Gastroesophageal sphincter (tissue), 4 donors: ENCODE data around the gene ELMO1. TPM values are rescaled to one million over a fixed set of nuclear protein-coding genes. Genes with fewer than 3 reads are reported as not detected.

Experiments
- ATAC-seq: fragments of 150-250 bp; one replicate; pipeline ENCODE4 v1.9.1; 2016; ENCODE audit warnings: mild to moderate bottlenecking, moderate library complexity
- H3K27ac ChIP-seq, 4 donors: fragments of 200-600 bp; sonication (generic) in 3 of 4; 1 replicate in 3 of 4; 2 replicates in 1 of 4; pipeline ENCODE4 v1.5.1; 2016 to 2019
- H3K27me3 ChIP-seq: fragments of 200-600 bp; sonication (generic); one replicate; pipeline ENCODE4 v1.5.1; 2019
- H3K36me3 ChIP-seq, 2 donors: fragments of 200-600 bp; sonication (generic); one replicate each; pipeline ENCODE4 v1.5.1; 2019; ENCODE audit warnings: control low read depth in 1 of 2
- H3K4me1 ChIP-seq, 3 donors: fragments of 200-600 bp; sonication (generic); 1 replicate in 2 of 3; 2 replicates in 1 of 3; pipeline ENCODE4 v1.5.1; 2016 to 2019; ENCODE audit warnings: control low read depth in 2 of 3
- H3K4me3 ChIP-seq, 2 donors: fragments of 200-600 bp; sonication (generic); one replicate each; pipeline ENCODE4 v1.5.1; 2019; ENCODE audit warnings: mild to moderate bottlenecking in 1 of 2, moderate library complexity in 1 of 2
- H3K9me3 ChIP-seq, 3 donors: fragments of 200-600 bp; sonication (generic); one replicate each; pipeline ENCODE4 v1.5.1; 2017 to 2019; ENCODE audit warnings: control low read depth in 2 of 3
- EP300 ChIP-seq: sonication (generic); formaldehyde crosslinking; IDR thresholded peaks from one replicate; pipeline ENCODE4 v1.6.1; 2017; ENCODE audit warnings: antibody characterized with exemption, mild to moderate bottlenecking
- POLR2A ChIP-seq, 2 donors: fragments of 450-650 bp; IDR thresholded peaks; one replicate each; pipeline ENCODE4 v1.6.1; 2017; ENCODE audit warnings: antibody characterized with exemption in 2 of 2, mild to moderate bottlenecking in 2 of 2, moderate library complexity in 1 of 2
- POLR2AphosphoS5 ChIP-seq: sonication (generic); formaldehyde crosslinking; IDR thresholded peaks from one replicate; pipeline ENCODE4 v1.6.1; 2017; ENCODE audit warnings: antibody characterized with exemption
- WGBS, 2 donors: methylation state at CpG; one replicate each; pipeline ENCODE4 v1.1.5; 2018; ENCODE audit warnings: low coverage in 1 of 2; 5-methylcytosine and 5-hydroxymethylcytosine counted together
- total RNA-seq, 4 donors: library from RNA; depleted of rRNA; stranded (reverse); fragments of >200 nt; gene quantifications; one replicate each; pipeline ENCODE4 v1.1.0, GENCODE V29; 2016
- TF ChIP-seq, protein P1 (sequence below), 4 experiments: fragments of 200-600 bp in 2 of 4; fragments of 450-650 bp in 2 of 4; sonication (generic) in 1 of 4; IDR thresholded peaks; one replicate each; pipeline ENCODE4 v1.5.1; 2017 to 2019; ENCODE audit warnings: antibody characterized with exemption in 4 of 4, mild to moderate bottlenecking in 2 of 4, moderate library complexity in 2 of 4

ELMO1 gene
- total RNA-seq, 4 donors from 2014 or later = 22.1 to 54.0 (median 42.7) TPM

DNA sequence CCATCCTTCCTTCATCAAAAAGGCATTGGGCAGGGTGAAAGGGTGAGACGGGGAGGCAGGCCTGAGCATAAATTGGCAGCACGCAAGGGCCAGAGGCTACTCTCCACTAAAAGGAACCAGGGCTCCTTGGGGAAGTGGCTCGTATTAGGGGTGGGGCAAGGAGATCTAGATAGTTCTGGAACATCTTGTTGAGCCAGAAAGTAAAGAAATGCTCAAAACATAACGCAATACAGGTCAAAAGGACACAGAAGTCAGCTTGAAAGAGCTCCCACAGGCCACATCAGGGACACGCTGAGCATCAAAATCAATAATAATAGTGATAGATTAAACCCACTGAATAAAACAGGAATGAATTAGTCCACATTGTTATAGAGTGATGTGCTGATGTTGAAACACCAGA is 203.1 kb downstream of the ELMO1 start:
- H3K27me3 ChIP-seq = no peaks in the 10 kb centered on the region
- H3K4me3 ChIP-seq = no peak overlapping the region
- ATAC-seq = peak; percentile 51
- no peak overlapping the region for H3K27ac ChIP-seq
- no peaks in the 10 kb centered on the region for H3K9me3 ChIP-seq
- no peaks in the 10 kb centered on the region for H3K36me3 ChIP-seq
- TF ChIP-seq POLR2A (IDR thresholded peaks at IDR 0.05) = no peak
- TF ChIP-seq POLR2AphosphoS5 = no peak
- TF ChIP-seq, protein P1, sequence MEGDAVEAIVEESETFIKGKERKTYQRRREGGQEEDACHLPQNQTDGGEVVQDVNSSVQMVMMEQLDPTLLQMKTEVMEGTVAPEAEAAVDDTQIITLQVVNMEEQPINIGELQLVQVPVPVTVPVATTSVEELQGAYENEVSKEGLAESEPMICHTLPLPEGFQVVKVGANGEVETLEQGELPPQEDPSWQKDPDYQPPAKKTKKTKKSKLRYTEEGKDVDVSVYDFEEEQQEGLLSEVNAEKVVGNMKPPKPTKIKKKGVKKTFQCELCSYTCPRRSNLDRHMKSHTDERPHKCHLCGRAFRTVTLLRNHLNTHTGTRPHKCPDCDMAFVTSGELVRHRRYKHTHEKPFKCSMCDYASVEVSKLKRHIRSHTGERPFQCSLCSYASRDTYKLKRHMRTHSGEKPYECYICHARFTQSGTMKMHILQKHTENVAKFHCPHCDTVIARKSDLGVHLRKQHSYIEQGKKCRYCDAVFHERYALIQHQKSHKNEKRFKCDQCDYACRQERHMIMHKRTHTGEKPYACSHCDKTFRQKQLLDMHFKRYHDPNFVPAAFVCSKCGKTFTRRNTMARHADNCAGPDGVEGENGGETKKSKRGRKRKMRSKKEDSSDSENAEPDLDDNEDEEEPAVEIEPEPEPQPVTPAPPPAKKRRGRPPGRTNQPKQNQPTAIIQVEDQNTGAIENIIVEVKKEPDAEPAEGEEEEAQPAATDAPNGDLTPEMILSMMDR (IDR thresholded peaks at IDR 0.05) = no peak
- no peak for TF ChIP-seq EP300
- peaks cover 0 to 6% (median 6%) of the 10 kb centered on the region in 3 donors for H3K4me1 ChIP-seq
- WGBS, 2 donors = 92% methylated on average over 5 of the region's 5 CpGs; no CpG with 5 or more reads in 1 of the 2 donors

DNA sequence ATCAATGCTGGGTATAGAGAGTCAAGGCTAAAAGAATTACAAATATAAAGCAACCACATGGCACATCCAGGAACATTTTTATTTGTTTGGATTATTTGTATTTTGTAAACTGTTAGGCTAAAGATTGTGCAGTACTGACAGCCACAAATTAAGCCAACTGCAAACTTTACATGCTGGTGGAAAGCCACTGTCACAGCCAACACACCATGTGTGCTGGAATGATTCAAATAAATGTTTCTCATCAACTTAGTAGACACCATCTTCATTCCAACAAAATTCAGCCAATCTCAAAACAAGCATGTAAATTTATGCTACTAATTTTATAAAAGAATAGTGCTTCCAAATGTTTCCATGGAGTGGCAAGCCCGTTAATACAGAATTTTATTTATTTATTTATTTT is 211.8 kb downstream of the ELMO1 start:
- Histone ChIP-seq H3K27me3 (no peaks in the 10 kb centered on the region), H3K4me1 (no peaks in the 10 kb centered on the region), H3K27ac (no peak overlapping the region), H3K9me3 (no peaks in the 10 kb centered on the region), H3K36me3 (no peaks in the 10 kb centered on the region), H3K4me3 (no peak overlapping the region)
- TF ChIP-seq POLR2A (IDR thresholded peaks at IDR 0.05) (no peak), EP300 (no peak)
- whole genome bisulfite sequencing, 2 donors = 75 to 100% methylated on average over 1 of the region's 1 CpG
- ATAC-seq = no peak

DNA sequence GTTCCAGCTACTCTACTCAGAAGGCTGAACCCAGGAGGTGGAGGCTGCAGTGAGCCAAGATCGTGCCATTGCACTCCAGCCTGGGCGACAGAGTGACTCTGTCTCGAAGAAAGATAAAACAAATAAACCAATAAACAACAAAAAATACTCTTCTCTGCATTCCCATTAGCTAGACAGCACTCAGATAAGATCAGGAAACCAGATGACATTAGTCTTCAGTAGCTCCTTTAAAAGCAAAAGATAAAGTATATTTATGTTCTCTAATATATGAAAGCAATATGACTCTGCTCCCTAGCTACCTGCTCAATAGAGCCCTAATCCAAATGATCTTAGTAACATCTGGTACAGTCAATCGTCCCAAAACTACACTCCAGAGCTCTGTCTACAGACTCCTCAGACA is 212.9 kb downstream of the ELMO1 start:
- 56 to 64% methylated on average over 4 of the region's 4 CpGs for WGBS, 2 donors
- no peak overlapping the region for H3K4me3 ChIP-seq
- no peaks in the 10 kb centered on the region for H3K9me3 ChIP-seq
- no peaks in the 10 kb centered on the region for H3K27me3 ChIP-seq
- H3K36me3 ChIP-seq = no peaks in the 10 kb centered on the region
- H3K27ac ChIP-seq = no peak overlapping the region
- TF ChIP-seq, protein P1 (IDR thresholded peaks at IDR 0.05) = no peak
- TF ChIP-seq POLR2A (IDR thresholded peaks at IDR 0.05) (no peak), POLR2AphosphoS5 (no peak), EP300 (no peak)
- peaks cover 0 to 4% (median 0%) of the 10 kb centered on the region in 3 donors for H3K4me1 ChIP-seq
- ATAC-seq = no peak

DNA sequence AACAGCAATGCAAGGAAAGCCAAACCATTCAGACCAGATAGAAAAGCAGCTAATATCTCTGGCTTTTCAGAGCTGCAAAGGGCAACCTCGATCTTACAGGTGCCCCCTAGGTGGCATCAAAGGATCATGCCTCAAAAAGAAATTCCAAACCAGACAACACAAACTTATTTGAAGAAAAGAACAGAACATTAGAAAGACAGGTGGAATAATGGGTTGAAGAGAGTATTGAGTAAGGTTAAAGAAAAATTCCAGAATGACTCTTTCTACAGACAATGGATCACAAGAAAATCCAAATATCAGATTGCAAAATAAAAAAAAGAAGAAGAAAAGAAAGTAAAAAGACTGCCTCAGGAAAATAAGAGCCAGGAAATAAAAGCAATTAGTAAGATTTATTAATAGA is 213.7 kb downstream of the ELMO1 start:
- no peak for TF ChIP-seq EP300
- TF ChIP-seq, protein P1 (IDR thresholded peaks at IDR 0.05) = peak in 3 of 4 experiments; percentile 23 to 57 (median 50)
- H3K27me3 ChIP-seq = no peaks in the 10 kb centered on the region
- no peak overlapping the region for H3K4me3 ChIP-seq
- no peaks in the 10 kb centered on the region for H3K36me3 ChIP-seq
- no peaks in the 10 kb centered on the region for H3K9me3 ChIP-seq
- ATAC-seq = no peak
- no peak overlapping the region for H3K27ac ChIP-seq
- peaks cover 0 to 9% (median 0%) of the 10 kb centered on the region in 3 donors for H3K4me1 ChIP-seq
- WGBS, 2 donors = 0 to 11% methylated on average over 1 of the region's 1 CpG

DNA sequence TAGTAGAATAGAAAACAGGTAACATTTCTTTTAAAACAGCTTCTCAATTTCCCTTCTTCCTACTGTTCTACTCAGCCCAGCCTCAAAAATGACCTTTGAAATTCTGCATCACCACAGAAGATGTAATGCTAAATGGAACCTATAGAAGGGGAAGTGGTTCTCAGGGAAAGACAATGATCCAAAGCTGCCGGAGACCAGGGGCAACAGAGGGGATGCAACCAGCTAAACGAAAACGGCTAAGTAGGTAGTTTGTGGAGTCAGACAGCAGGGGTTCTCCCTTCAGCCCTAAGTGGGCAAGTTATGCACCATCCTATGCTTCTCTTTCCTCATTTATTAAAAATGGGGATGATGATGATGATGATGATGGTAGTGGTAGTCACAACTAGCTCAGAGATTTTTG is 214.3 kb downstream of the ELMO1 start:
- 70% methylated on average over 3 of the region's 3 CpGs; no CpG with 5 or more reads in 1 of the 2 donors for WGBS, 2 donors
- H3K4me1 ChIP-seq = peaks cover 0 to 9% (median 0%) of the 10 kb centered on the region in 3 donors

More for the DNA sequence above, 214.3 kb downstream of the ELMO1 start:
- Histone ChIP-seq H3K9me3 (no peaks in the 10 kb centered on the region), H3K4me3 (no peak overlapping the region), H3K36me3 (no peaks in the 10 kb centered on the region), H3K27me3 (no peaks in the 10 kb centered on the region), H3K27ac (no peak overlapping the region)
- ATAC-seq = no peak
- TF ChIP-seq POLR2AphosphoS5 = no peak
- TF ChIP-seq EP300 = no peak
- no peak for TF ChIP-seq POLR2A (IDR thresholded peaks at IDR 0.05)
- TF ChIP-seq, protein P1 (IDR thresholded peaks at IDR 0.05) = no peak
